Breast epithelium (tissue), 4 donors: ENCODE results near the gene SGCB. TPM values are rescaled to one million over a fixed set of nuclear protein-coding genes. Genes with fewer than 3 reads are reported as not detected.

Experiments used
- DNase-seq, 2 donors: peaks; one replicate each; pipeline ENCODE4 v3.0.0-alpha.2; 2019; ENCODE audit warnings: low spot score in 2 of 2
- H3K27ac ChIP-seq, 2 donors: fragments of 200-600 bp; sonication (generic) in 1 of 2; one replicate each; pipeline ENCODE4 v1.5.1; 2016 to 2019; ENCODE audit warnings: mild to moderate bottlenecking in 1 of 2
- H3K27me3 ChIP-seq, 2 donors: fragments of 200-600 bp; sonication (generic) in 1 of 2; one replicate each; pipeline versions ENCODE4 v1.5.1 to v1.6.0; 2017 to 2019; ENCODE audit warnings: control low read depth in 1 of 2, mild to moderate bottlenecking in 1 of 2
- H3K36me3 ChIP-seq: fragments of 200-600 bp; one replicate; pipeline ENCODE4 v1.5.1; 2019
- H3K4me1 ChIP-seq, 2 donors: fragments of 200-600 bp; sonication (generic); one replicate each; pipeline ENCODE4 v1.5.1; 2016 to 2019; ENCODE audit warnings: control low read depth in 1 of 2
- H3K4me3 ChIP-seq, 3 donors: fragments of 200-600 bp; sonication (generic); 1 replicate in 2 of 3; 2 replicates in 1 of 3; pipeline ENCODE4 v1.5.1; 2016 to 2019; ENCODE audit warnings: mild to moderate bottlenecking in 3 of 3, moderate library complexity in 2 of 3
- H3K9me3 ChIP-seq, 2 donors: fragments of 200-600 bp; sonication (generic) in 1 of 2; one replicate each; pipeline ENCODE4 v1.5.1; 2016 to 2019; ENCODE audit warnings: control low read depth in 1 of 2
- POLR2A ChIP-seq: fragments of 450-650 bp; IDR thresholded peaks from one replicate; pipeline ENCODE4 v1.6.1; 2016; ENCODE audit warnings: antibody characterized with exemption, mild to moderate bottlenecking, moderate library complexity
- POLR2AphosphoS5 ChIP-seq, 3 donors: sonication (generic); formaldehyde crosslinking; IDR thresholded peaks; one replicate each; pipeline ENCODE4 v1.6.1; 2017; ENCODE audit warnings: antibody characterized with exemption in 3 of 3
- intact Hi-C: fragments of 100-400 bp; cut with DNase I; formaldehyde crosslinking; loops from one replicate; pipeline ENCODE4 v1.15.1; 2023; ENCODE audit warnings: low total_unique reads
- total RNA-seq, 3 donors: library from RNA; depleted of rRNA; stranded (reverse); fragments of >200 nt; gene quantifications; one replicate each; pipeline ENCODE4 v1.1.0, GENCODE V29; 2016
- TF ChIP-seq, protein P1 (sequence below), 3 donors: fragments of 450-650 bp; IDR thresholded peaks; one replicate each; pipeline ENCODE4 v1.5.1; 2016 to 2017; ENCODE audit warnings: antibody characterized with exemption in 3 of 3, mild to moderate bottlenecking in 3 of 3, moderate library complexity in 3 of 3

Gene SGCB
- total RNA-seq, 3 donors from 2014 or later, result 22.2 to 46.6 (median 24.3) TPM

DNA sequence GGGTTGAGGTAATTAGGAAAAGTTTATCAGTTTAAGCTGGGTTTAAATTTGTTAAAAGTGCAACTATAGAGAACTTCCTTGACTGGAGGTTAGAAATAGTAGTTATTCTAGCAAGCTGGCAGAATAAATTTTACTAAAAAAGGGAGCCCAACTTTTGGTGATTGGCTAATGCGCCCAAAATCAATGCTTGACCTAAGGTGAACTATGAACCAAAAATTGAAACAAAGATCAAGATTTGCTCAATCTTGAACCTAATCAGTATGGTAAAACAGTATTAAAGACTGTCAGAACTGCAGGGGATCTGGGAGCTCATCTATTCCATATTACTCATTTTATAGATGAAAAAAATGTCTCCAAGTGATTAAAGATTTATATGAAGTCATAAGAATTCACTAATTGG, 6.9 kb upstream of the SGCB start:
- Histone ChIP-seq H3K9me3 (no peaks in the 10 kb centered on the region), H3K36me3 (no peaks in the 10 kb centered on the region), H3K27ac (no peak overlapping the region), H3K27me3 (no peaks in the 10 kb centered on the region), H3K4me1 (no peaks in the 10 kb centered on the region), H3K4me3 (no peak overlapping the region)
- no peak for DNase-seq
- intact Hi-C loops, result no loop called here
- TF ChIP-seq, protein P1, sequence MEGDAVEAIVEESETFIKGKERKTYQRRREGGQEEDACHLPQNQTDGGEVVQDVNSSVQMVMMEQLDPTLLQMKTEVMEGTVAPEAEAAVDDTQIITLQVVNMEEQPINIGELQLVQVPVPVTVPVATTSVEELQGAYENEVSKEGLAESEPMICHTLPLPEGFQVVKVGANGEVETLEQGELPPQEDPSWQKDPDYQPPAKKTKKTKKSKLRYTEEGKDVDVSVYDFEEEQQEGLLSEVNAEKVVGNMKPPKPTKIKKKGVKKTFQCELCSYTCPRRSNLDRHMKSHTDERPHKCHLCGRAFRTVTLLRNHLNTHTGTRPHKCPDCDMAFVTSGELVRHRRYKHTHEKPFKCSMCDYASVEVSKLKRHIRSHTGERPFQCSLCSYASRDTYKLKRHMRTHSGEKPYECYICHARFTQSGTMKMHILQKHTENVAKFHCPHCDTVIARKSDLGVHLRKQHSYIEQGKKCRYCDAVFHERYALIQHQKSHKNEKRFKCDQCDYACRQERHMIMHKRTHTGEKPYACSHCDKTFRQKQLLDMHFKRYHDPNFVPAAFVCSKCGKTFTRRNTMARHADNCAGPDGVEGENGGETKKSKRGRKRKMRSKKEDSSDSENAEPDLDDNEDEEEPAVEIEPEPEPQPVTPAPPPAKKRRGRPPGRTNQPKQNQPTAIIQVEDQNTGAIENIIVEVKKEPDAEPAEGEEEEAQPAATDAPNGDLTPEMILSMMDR (IDR thresholded peaks at IDR 0.05), result no peak
- TF ChIP-seq POLR2A, result no peak
- TF ChIP-seq POLR2AphosphoS5 (IDR thresholded peaks at IDR 0.05), result no peak

DNA sequence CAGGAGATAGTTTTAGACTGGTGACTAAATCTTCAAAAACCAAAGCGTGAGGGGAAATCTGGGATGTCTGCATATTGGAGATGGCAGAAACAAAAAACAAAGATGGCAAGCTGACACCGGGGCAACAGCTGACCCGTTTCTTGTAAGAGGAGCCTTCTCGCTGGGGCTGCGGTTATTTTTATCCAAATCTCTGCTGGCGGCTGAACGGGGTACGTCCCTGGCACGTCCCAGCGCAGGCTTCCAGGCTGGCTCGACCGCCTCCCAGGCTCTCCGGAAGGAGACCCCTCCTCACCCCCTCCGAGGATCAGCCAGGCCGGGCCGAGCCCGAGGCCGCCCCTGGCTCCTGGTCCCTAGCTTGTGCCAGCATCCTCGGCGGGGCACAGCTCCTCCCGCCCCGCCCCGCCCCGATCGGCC, 403 bp downstream of the SGCB start:
- H3K36me3 ChIP-seq, result no peaks in the 10 kb centered on the region
- H3K9me3 ChIP-seq, result no peaks in the 10 kb centered on the region
- no peaks in the 10 kb centered on the region for H3K4me1 ChIP-seq
- peak overlapping the region; percentile 76 to 86 for H3K27ac ChIP-seq
- H3K27me3 ChIP-seq, result no peaks in the 10 kb centered on the region
- H3K4me3 ChIP-seq, result peak overlapping the region; percentile 79 to 92 (median 79)
- TF ChIP-seq, protein P1 (IDR thresholded peaks at IDR 0.05), result no peak
- intact Hi-C loops, result no loop called here
- DNase-seq, result no peak

DNA sequence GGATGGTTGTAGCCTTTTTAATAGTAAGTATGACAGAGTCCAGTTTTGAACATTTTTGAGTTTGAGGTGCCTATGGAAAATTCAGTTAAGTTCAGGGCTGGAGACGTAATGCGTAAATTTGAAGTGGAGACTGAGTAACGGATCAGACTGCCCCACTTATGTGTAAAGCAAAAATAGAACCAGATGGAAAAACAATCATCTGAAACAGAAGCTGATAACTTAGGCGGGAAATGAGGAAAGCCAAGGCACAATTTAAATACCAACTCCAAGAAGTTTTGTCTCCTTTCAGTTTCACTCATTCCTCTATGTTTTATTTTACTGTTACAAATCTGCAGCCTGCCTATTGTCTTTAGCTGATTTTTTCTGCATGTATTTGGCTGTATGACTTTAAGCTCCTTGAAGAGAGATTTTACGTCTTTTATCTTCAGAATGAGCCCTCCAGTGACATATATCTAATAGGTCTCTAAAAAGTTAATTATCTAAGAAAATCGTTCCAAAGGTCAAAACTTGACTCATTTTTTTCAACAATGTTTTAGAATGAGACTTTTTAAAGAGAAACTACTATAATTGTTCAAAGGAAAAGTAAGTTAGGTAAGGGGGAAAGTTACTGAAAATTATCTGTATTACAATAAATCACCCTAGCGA, 1.1 kb downstream of the SGCB start:
- H3K4me1 ChIP-seq, result no peaks in the 10 kb centered on the region
- no peak for DNase-seq
- H3K9me3 ChIP-seq, result no peaks in the 10 kb centered on the region
- H3K27me3 ChIP-seq, result no peaks in the 10 kb centered on the region
- H3K36me3 ChIP-seq, result no peaks in the 10 kb centered on the region
- no peak overlapping the region for H3K27ac ChIP-seq
- H3K4me3 ChIP-seq, result peak overlapping the region; percentile 79 to 92 (median 79)
- no peak for TF ChIP-seq POLR2AphosphoS5 (IDR thresholded peaks at IDR 0.05)
- TF ChIP-seq POLR2A, result no peak
- TF ChIP-seq, protein P1 (IDR thresholded peaks at IDR 0.05), result no peak
- intact Hi-C loops, result no loop called here

GRCh38 chr4:52035190-52035589, 2.9 kb downstream of the SGCB start:
- Histone ChIP-seq H3K36me3 (no peaks in the 10 kb centered on the region), H3K4me3 (no peak overlapping the region), H3K27ac (no peak overlapping the region), H3K4me1 (no peaks in the 10 kb centered on the region), H3K27me3 (no peaks in the 10 kb centered on the region), H3K9me3 (no peaks in the 10 kb centered on the region)
- no peak for DNase-seq
- TF ChIP-seq, protein P1 (IDR thresholded peaks at IDR 0.05), result no peak
- TF ChIP-seq POLR2AphosphoS5 (IDR thresholded peaks at IDR 0.05) (no peak), POLR2A (no peak)
- intact Hi-C loops, result no loop called here

GRCh38 chr4:52032005-52032404, 6.1 kb downstream of the SGCB start:
- peaks cover 5% of the 10 kb centered on the region for H3K36me3 ChIP-seq
- TF ChIP-seq POLR2A, result no peak
- TF ChIP-seq, protein P1 (IDR thresholded peaks at IDR 0.05), result no peak
- no peak for TF ChIP-seq POLR2AphosphoS5 (IDR thresholded peaks at IDR 0.05)
- no peaks in the 10 kb centered on the region for H3K27me3 ChIP-seq
- H3K4me1 ChIP-seq, result no peaks in the 10 kb centered on the region
- intact Hi-C loops, result no loop called here
- H3K27ac ChIP-seq, result no peak overlapping the region
- H3K9me3 ChIP-seq, result no peaks in the 10 kb centered on the region
- no peak overlapping the region for H3K4me3 ChIP-seq
- no peak for DNase-seq
